K562 (cell line): ENCODE results near the gene SLC9A1. TPM values are rescaled to one million over a fixed set of nuclear protein-coding genes. Genes with fewer than 3 reads are reported as not detected.

Experiments
- ATAC-seq: fragments of 200-7000 bp; cut with Tn5 transposase; 3 replicates; pipeline ENCODE4 v1.9.1; 2020; ENCODE audit warnings: moderate library complexity
- BruUV-seq: library from RNA; stranded (reverse); fragments of 400-500 nt; replicated peaks from 2 replicates; lab custom pipeline; 2021; lab: Mats Ljungman, UMichigan
- CTCF ChIA-PET: fragments of 300-600 bp; formaldehyde crosslinking; extraction: SDS; loops from one replicate; lab custom pipeline; 2021; ENCODE audit warnings: low intra/inter-chr PET ratio; lab: Yijun Ruan, JAX
- POLR2A ChIA-PET: fragments of 300-600, 350-650 bp; sonication (Branson Sonifier 250); formaldehyde crosslinking; extraction: SDS; loops from one replicate; lab custom pipeline; 2021; ENCODE audit warnings: antibody characterized with exemption, inconsistent platforms; lab: Yijun Ruan, JAX
- DNase-seq, 4 experiments: peaks; one replicate each; pipeline versions ENCODE4 v3.0.0 to v3.0.0-alpha.2; 2011 to 2018; ENCODE audit warnings: low spot score in 3 of 4, mixed read lengths in 3 of 4; ENCODE audit errors: extremely low read depth in 1 of 4
- FAIRE-seq: peaks from 2 replicates; lab custom pipeline; 2011; peaks lifted over from hg19 to GRCh38; lab: Jason Lieb, UNC
- H2AFZ ChIP-seq: 2 replicates; pipeline ENCODE4 v1.6.0; 2011; ENCODE audit warnings: low read depth, low read length, control low read depth, inconsistent platforms
- H3K27ac ChIP-seq: fragments of 200-600 bp; 3 replicates; pipeline ENCODE4 v1.8.0; 2011; ENCODE audit warnings: low read depth, mild to moderate bottlenecking, control low read depth, inconsistent platforms, low read length, moderate library complexity, mixed read lengths; ENCODE audit errors: extremely low read depth
- H3K27me3 ChIP-seq, 2 experiments: fragments of 300-600 bp in 1 of 2; 2 replicates in 1 of 2; 3 replicates in 1 of 2; pipeline versions ENCODE4 v1.6.0 to v1.8.0; 2011; ENCODE audit warnings: inconsistent platforms in 2 of 2, low read length in 2 of 2, mild to moderate bottlenecking in 1 of 2, mixed read lengths in 1 of 2, moderate library complexity in 1 of 2; ENCODE audit not compliant: control insufficient read depth in 2 of 2, insufficient read depth in 2 of 2
- H3K36me3 ChIP-seq: fragments of 300-600 bp; 3 replicates; pipeline ENCODE4 v1.8.0; 2011; ENCODE audit warnings: mild to moderate bottlenecking, low read length, inconsistent platforms; ENCODE audit not compliant: control insufficient read depth, insufficient read depth
- H3K4me1 ChIP-seq, 2 experiments: fragments of 200-600 bp in 1 of 2; replicated peaks in 1 of 2; 2 replicates in 1 of 2; 3 replicates in 1 of 2; pipeline versions ENCODE4 v1.5.1 to v1.8.0; 2011; ENCODE audit warnings: inconsistent platforms in 2 of 2, low read length in 2 of 2, mild to moderate bottlenecking in 1 of 2, mixed read lengths in 1 of 2, moderate library complexity in 1 of 2; ENCODE audit not compliant: control insufficient read depth in 2 of 2, insufficient read depth in 2 of 2
- H3K4me2 ChIP-seq: 2 replicates; pipeline ENCODE4 v1.6.1; 2011; ENCODE audit warnings: low read length, control low read depth, inconsistent platforms, mixed read lengths; ENCODE audit not compliant: insufficient read depth
- H3K4me3 ChIP-seq: fragments of 200-600 bp; sonication (generic), shearing (Covaris generic); 2 replicates; pipeline ENCODE4 v1.5.1; 2016; ENCODE audit warnings: control low read depth, inconsistent platforms
- H3K79me2 ChIP-seq: fragments of 200-600 bp; 3 replicates; pipeline ENCODE4 v1.8.0; 2011; ENCODE audit warnings: low read length, inconsistent platforms; ENCODE audit not compliant: control insufficient read depth, insufficient read depth
- H3K9ac ChIP-seq, 2 experiments: 2 replicates each; pipeline versions ENCODE4 v1.6.0 to v1.6.1; 2011; ENCODE audit warnings: low read depth in 2 of 2, low read length in 2 of 2, control low read depth in 1 of 2, inconsistent platforms in 1 of 2, mild to moderate bottlenecking in 1 of 2, mixed read lengths in 1 of 2; ENCODE audit not compliant: insufficient read depth in 1 of 2
- H3K9me1 ChIP-seq: one replicate; pipeline ENCODE4 v1.6.0; 2011; ENCODE audit warnings: inconsistent platforms, mild to moderate bottlenecking, low read length, moderate library complexity; ENCODE audit not compliant: control insufficient read depth, insufficient read depth
- H3K9me3 ChIP-seq: replicated peaks from 2 replicates; pipeline ENCODE4 v1.5.1; 2011; ENCODE audit warnings: low read depth, low read length, inconsistent platforms; ENCODE audit not compliant: control insufficient read depth, insufficient read depth
- H4K20me1 ChIP-seq: replicated peaks from 2 replicates; pipeline ENCODE4 v1.6.1; 2011; ENCODE audit warnings: low read length, inconsistent platforms, mixed read lengths; ENCODE audit not compliant: control insufficient read depth, insufficient read depth
- ATF1 ChIP-seq, 2 experiments: fragments of 450-650 bp in 1 of 2; IDR thresholded peaks; 2 replicates each; pipeline ENCODE4 v1.6.1; 2016; ENCODE audit warnings: missing compliant biosample characterization in 1 of 2, missing genetic modification characterization in 1 of 2
- CBFB ChIP-seq: sonication (generic); formaldehyde crosslinking; IDR thresholded peaks from 2 replicates; pipeline ENCODE4 v1.4.0; 2020; ENCODE audit warnings: mild to moderate bottlenecking, missing genetic modification reagents
- ETS2 ChIP-seq: IDR thresholded peaks from 2 replicates; pipeline ENCODE4 v1.6.1; 2016; ENCODE audit warnings: borderline replicate concordance, missing genetic modification characterization, mild to moderate bottlenecking, moderate library complexity, missing compliant biosample characterization; ENCODE audit not compliant: poor library complexity, severe bottlenecking
- HSF4 ChIP-seq: fragments of 250-450 bp; sonication (Bioruptor Pico); IDR thresholded peaks from 2 replicates; pipeline ENCODE4 v2.1.2; 2022; ENCODE audit warnings: mild to moderate bottlenecking, moderate library complexity, borderline replicate concordance
- ILK ChIP-seq: fragments of 450-650 bp; IDR thresholded peaks from 2 replicates; pipeline ENCODE4 v1.6.1; 2016; ENCODE audit warnings: missing genetic modification characterization, low read depth, mild to moderate bottlenecking, missing compliant biosample characterization, moderate library complexity, borderline replicate concordance
- KAT2B ChIP-seq: IDR thresholded peaks from one replicate; pipeline ENCODE4 v1.6.1; 2012; ENCODE audit warnings: low read depth, mild to moderate bottlenecking, control low read depth, inconsistent platforms, low read length, moderate library complexity
- LEF1 ChIP-seq: fragments of 450-650 bp; IDR thresholded peaks from 2 replicates; pipeline ENCODE4 v1.6.1; 2016; ENCODE audit warnings: mild to moderate bottlenecking
- MCM3 ChIP-seq: fragments of 450-650 bp; IDR thresholded peaks from 2 replicates; pipeline ENCODE4 v1.6.1; 2016
- MECOM ChIP-seq: fragments of 250-450 bp; sonication (Bioruptor Pico); IDR thresholded peaks from 2 replicates; pipeline ENCODE4 v1.8.0; 2022; ENCODE audit warnings: inconsistent platforms
- MEF2A ChIP-seq: IDR thresholded peaks from 2 replicates; pipeline ENCODE4 v1.6.1; 2011; ENCODE audit warnings: low read depth, mild to moderate bottlenecking, low read length, moderate library complexity; ENCODE audit not compliant: control insufficient read depth
- NFIC ChIP-seq: fragments of 450-650 bp; IDR thresholded peaks from 2 replicates; pipeline ENCODE4 v1.6.1; 2017; ENCODE audit warnings: mild to moderate bottlenecking, inconsistent platforms
- NUFIP1 ChIP-seq: fragments of 450-650 bp; IDR thresholded peaks from 2 replicates; pipeline ENCODE4 v1.6.1; 2018; ENCODE audit not compliant: partially characterized antibody
- RNF2 ChIP-seq: sonication (generic); IDR thresholded peaks from 2 replicates; pipeline ENCODE4 v1.6.1; 2016
- SMAD4 ChIP-seq: fragments of 250-450 bp; sonication (Bioruptor Pico); conservative IDR thresholded peaks from 2 replicates; pipeline ENCODE4 v1.8.0; 2021; ENCODE audit warnings: inconsistent platforms, mild to moderate bottlenecking, moderate library complexity
- SMARCB1 ChIP-seq: IDR thresholded peaks from 2 replicates; pipeline ENCODE4 v1.6.1; 2011; ENCODE audit warnings: improper control_type of control experiment, low read depth; ENCODE audit not compliant: insufficient read length
- SRSF1 ChIP-seq: fragments of 200-400 bp; formaldehyde crosslinking; IDR thresholded peaks from 2 replicates; pipeline ENCODE4 v1.6.1; 2017; ENCODE audit warnings: mild to moderate bottlenecking, low read depth, low read length, moderate library complexity
- STAG1 ChIP-seq: sonication (generic); formaldehyde crosslinking; IDR thresholded peaks from 2 replicates; pipeline ENCODE4 v1.5.0; 2020; ENCODE audit warnings: missing genetic modification reagents, borderline replicate concordance
- ZNF282 ChIP-seq: sonication (generic); formaldehyde crosslinking; IDR thresholded peaks from 2 replicates; pipeline ENCODE4 v1.8.1; 2023; ENCODE audit warnings: missing genetic modification reagents
- ZNF398 ChIP-seq: fragments of 250-450 bp; sonication (Bioruptor Pico); IDR thresholded peaks from 2 replicates; pipeline ENCODE4 v1.8.0; 2021; ENCODE audit warnings: moderate library complexity, mild to moderate bottlenecking, inconsistent platforms
- WGBS: fragments of 100-300 bp; shearing (Covaris generic); methylation state at CpG from one replicate; pipeline ENCODE4 v1.1.6; 2016; ENCODE audit warnings: low coverage, mixed read lengths; ENCODE audit not compliant: insufficient coverage; ENCODE audit errors: missing lambda C conversion rate; 5-methylcytosine and 5-hydroxymethylcytosine counted together
- in situ Hi-C: fragments of 300-500 bp; cut with MboI; formaldehyde crosslinking; loops from 4 replicates; pipeline ENCODE4 v1.15.0; 2018; ENCODE audit warnings: inconsistent platforms, mixed read lengths
- intact Hi-C: fragments of 100-400 bp; cut with micrococcal nuclease; formaldehyde crosslinking; loops from 2 replicates; pipeline ENCODE4 v1.14.2; 2022
- polyA plus RNA-seq, 8 experiments: library from polyadenylated mRNA; depleted of rRNA in 4 of 8; stranded (reverse) in 5 of 8; unstranded in 3 of 8; fragments of >200 nt; fragmentation: Nextera tagmentation in 2 of 8; fragmentation: Illumina TruSeq in 1 of 8; extraction: Ambion mirVana in 2 of 8; extraction: Trizol in 1 of 8; gene quantifications; 2 replicates each; pipeline versions ENCODE4 v1.2.1 to v1.2.3, GENCODE V29; 2011 to 2014; ENCODE audit warnings: inconsistent platforms in 1 of 8, missing spikeins in 1 of 8
- total RNA-seq, 7 experiments: library from RNA; depleted of rRNA in 6 of 7; stranded (reverse); fragments of >200 nt in 6 of 7; fragmentation: Illumina TruSeq in 2 of 7; extraction: Trizol in 2 of 7; gene quantifications; 2 replicates each; pipeline versions ENCODE4 v1.2.1 to v1.2.3, GENCODE V29; 2011 to 2021; ENCODE audit warnings: low replicate concordance in 1 of 7
- TF ChIP-seq, protein P1 (sequence below): fragments of 250-450 bp; sonication (Bioruptor Pico); IDR thresholded peaks from 2 replicates; pipeline ENCODE4 v1.8.0; 2021; ENCODE audit warnings: mild to moderate bottlenecking, moderate library complexity

Gene SLC9A1
- total and polyA plus RNA-seq, 9 of the 15 experiments (the other 6 are each of a cell fraction or from before 2014, with no cell fraction given) = 0.59 to 14.4 (median 2.0) TPM

- TF ChIP-seq ZNF398 (CRISPR knock-in tag) (no peak), SMARCB1 (no peak), LEF1 (no peak), MCM3 (no peak), SMAD4 (no peak), KAT2B (no peak), RNF2 (no peak)
These were observed 10.7 kb downstream of the SLC9A1 start (continued) for GRCh38 chr1:27144049-27144748.

DNA sequence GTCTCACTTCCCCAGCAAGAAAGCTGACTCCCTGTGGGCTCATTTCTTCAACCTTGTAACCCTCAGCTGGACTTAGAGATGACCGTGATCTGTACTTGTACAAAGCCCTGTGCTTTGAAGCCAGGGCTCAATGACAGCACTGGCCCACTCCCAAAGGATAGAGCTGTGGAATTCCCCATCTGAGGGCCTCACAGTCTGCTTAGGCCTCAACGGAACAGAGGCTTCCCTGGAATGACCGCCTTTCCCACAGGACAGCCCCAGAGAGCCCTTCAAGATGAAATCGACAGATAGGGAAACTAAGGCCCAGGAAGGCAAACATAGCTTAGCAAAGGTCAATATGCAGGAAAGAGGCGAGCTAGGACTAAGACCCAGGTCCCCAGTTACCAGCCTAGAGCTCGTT, 11.5 kb downstream of the SLC9A1 start:
- Histone ChIP-seq H3K9me1 (no peaks in the 10 kb centered on the region), H3K9me3 (0 out of 2 replicates have a peak, but pooled peaks cover 4% of the 10 kb centered on the region), H3K9ac (no peak overlapping the region), H3K4me3 (no peak overlapping the region), H3K4me1 (peaks cover 14 to 17% of the 10 kb centered on the region in 2 experiments), H4K20me1 (no peaks in the 10 kb centered on the region; the same call in 1 of the 2 replicates), H3K79me2 (peaks cover 13% of the 10 kb centered on the region; the same call in 1 of the 3 replicates), H3K27me3 (no peaks in the 10 kb centered on the region), H3K27ac (no peak overlapping the region), H3K36me3 (no peaks in the 10 kb centered on the region; the same call in 2 of the 3 replicates), H2AFZ (no peak overlapping the region), H3K4me2 (no peak overlapping the region)
- peak in 2 of 4 experiments; percentile 54 to 59 for DNase-seq
- CTCF ChIA-PET = no interaction called here
- BruUV-seq = no TSS peak
- no peak for ATAC-seq
- TF ChIP-seq MEF2A (no peak), CBFB (CRISPR knock-in tag) (no peak), NUFIP1 (no peak), HSF4 (CRISPR knock-in tag) (no peak), SRSF1 (no peak), STAG1 (CRISPR knock-in tag) (no peak), MECOM (CRISPR knock-in tag) (no peak), NFIC (no peak), ETS2 (tag) (no peak), ILK (tag) (no peak), ZNF282 (CRISPR knock-in tag) (no peak), ATF1 (CRISPR knock-in tag; IDR thresholded peaks at IDR 0.05) (no peak), ATF1 (tag; IDR thresholded peaks at IDR 0.05) (no peak)
- TF ChIP-seq, protein P1, sequence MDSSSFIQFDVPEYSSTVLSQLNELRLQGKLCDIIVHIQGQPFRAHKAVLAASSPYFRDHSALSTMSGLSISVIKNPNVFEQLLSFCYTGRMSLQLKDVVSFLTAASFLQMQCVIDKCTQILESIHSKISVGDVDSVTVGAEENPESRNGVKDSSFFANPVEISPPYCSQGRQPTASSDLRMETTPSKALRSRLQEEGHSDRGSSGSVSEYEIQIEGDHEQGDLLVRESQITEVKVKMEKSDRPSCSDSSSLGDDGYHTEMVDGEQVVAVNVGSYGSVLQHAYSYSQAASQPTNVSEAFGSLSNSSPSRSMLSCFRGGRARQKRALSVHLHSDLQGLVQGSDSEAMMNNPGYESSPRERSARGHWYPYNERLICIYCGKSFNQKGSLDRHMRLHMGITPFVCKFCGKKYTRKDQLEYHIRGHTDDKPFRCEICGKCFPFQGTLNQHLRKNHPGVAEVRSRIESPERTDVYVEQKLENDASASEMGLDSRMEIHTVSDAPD (CRISPR knock-in tag) = no peak
- POLR2A ChIA-PET = interaction anchor here (0.6 to 15.5 kb wide), 4 partner anchors 9 to 81 kb away, joined by 3 to 380 read pairs (median 8); partner anchors contain the start of gene SLC9A1
- in situ Hi-C loops (no loop called here), intact Hi-C loops (no loop called here)
- no peak for FAIRE-seq
- 60% methylated on average over 6 of the region's 6 CpGs for WGBS
